Chondrocyte (in vitro differentiated cells): ENCODE data around the gene GSG1L. TPM values are rescaled to one million over a fixed set of nuclear protein-coding genes. Genes with fewer than 3 reads are reported as not detected.

ENCODE experiments used
- DNase-seq: peaks from one replicate; pipeline ENCODE4 v3.0.0; 2021; ENCODE audit warnings: mixed read lengths, low spot score
- H3K27ac Mint-ChIP-seq: one replicate; pipeline ENCODE4 v1.8.0; 2021; ENCODE audit warnings: mild to moderate bottlenecking, moderate library complexity, mixed read lengths; ENCODE audit not compliant: unreplicated experiment
- H3K27me3 Mint-ChIP-seq: 2 replicates; pipeline ENCODE4 v1.8.0; 2021; ENCODE audit warnings: low read depth, mixed read lengths
- H3K36me3 Mint-ChIP-seq: 2 replicates; pipeline ENCODE4 v1.8.0; 2021; ENCODE audit warnings: low read depth, mixed read lengths
- H3K4me1 Mint-ChIP-seq: 2 replicates; pipeline ENCODE4 v1.8.0; 2021; ENCODE audit warnings: low read depth, mild to moderate bottlenecking, mixed read lengths
- H3K4me3 Mint-ChIP-seq: one replicate; pipeline ENCODE4 v1.8.0; 2021; ENCODE audit warnings: mild to moderate bottlenecking, moderate library complexity, mixed read lengths; ENCODE audit not compliant: unreplicated experiment
- H3K9me3 Mint-ChIP-seq: 2 replicates; pipeline ENCODE4 v1.8.0; 2021; ENCODE audit warnings: low read depth, mixed read lengths
- total RNA-seq: library from RNA; stranded (reverse); gene quantifications from 3 replicates; pipeline ENCODE4 v1.2.1, GENCODE V29; 2021
- TF ChIP-seq, protein P1 (sequence below): fragments of 200-600 bp; sonication (generic); IDR thresholded peaks from 2 replicates; pipeline ENCODE4 v1.5.0; 2021; ENCODE audit warnings: antibody characterized with exemption, mild to moderate bottlenecking, moderate library complexity

The GSG1L gene
- total RNA-seq, 1 donor from 2014 or later, result not detected

DNA sequence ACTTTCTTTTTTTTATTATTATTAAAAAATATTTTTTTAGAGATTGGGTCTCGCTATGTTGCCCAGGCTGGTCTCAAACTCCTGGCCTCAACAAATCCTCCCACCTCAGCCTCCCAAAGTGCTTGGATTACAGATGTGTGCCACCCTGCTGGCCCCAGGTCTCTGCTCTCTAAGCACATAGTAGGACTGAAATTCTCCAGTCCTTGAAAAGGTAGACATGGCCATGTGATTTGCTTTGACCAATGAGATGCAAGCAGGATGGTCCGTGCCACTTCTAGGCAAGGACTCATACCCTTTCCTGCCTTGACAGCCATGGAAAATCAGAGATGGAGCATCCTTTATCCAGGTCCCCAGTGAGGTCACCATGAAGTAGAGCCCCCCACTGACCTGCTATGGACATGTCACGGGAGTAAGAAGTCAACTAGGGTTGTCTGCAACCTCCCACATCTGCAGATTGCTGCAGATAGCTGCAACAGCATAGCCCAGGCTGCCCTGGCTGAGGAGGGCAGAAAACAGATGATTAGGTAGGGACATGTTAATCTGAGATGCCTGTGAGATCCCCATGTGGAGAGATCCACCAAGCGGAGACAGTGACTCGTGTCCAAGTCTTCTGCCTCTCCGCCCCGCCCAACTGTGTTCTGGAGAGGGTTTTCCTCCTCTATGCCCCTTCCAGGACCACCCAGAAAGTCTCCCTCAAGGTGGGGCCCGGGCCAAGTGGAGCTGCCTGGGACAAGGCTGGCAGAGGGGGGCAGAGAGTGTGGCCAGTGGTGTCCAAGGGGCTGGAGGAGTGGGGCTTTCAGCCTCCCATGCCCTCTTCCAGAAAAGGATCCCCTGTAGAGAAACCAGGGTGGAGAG is 11.0 kb downstream of the GSG1L start:
- TF ChIP-seq, protein P1, sequence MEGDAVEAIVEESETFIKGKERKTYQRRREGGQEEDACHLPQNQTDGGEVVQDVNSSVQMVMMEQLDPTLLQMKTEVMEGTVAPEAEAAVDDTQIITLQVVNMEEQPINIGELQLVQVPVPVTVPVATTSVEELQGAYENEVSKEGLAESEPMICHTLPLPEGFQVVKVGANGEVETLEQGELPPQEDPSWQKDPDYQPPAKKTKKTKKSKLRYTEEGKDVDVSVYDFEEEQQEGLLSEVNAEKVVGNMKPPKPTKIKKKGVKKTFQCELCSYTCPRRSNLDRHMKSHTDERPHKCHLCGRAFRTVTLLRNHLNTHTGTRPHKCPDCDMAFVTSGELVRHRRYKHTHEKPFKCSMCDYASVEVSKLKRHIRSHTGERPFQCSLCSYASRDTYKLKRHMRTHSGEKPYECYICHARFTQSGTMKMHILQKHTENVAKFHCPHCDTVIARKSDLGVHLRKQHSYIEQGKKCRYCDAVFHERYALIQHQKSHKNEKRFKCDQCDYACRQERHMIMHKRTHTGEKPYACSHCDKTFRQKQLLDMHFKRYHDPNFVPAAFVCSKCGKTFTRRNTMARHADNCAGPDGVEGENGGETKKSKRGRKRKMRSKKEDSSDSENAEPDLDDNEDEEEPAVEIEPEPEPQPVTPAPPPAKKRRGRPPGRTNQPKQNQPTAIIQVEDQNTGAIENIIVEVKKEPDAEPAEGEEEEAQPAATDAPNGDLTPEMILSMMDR, result no peak
- Mint-ChIP-seq H3K9me3 (peaks cover 6% of the 10 kb centered on the region), H3K4me1 (peaks cover 4% of the 10 kb centered on the region), H3K4me3 (no peak overlapping the region), H3K27me3 (peaks cover 23% of the 10 kb centered on the region), H3K36me3 (peaks cover 6% of the 10 kb centered on the region), H3K27ac (no peak overlapping the region)
- DNase-seq, result no peak

DNA sequence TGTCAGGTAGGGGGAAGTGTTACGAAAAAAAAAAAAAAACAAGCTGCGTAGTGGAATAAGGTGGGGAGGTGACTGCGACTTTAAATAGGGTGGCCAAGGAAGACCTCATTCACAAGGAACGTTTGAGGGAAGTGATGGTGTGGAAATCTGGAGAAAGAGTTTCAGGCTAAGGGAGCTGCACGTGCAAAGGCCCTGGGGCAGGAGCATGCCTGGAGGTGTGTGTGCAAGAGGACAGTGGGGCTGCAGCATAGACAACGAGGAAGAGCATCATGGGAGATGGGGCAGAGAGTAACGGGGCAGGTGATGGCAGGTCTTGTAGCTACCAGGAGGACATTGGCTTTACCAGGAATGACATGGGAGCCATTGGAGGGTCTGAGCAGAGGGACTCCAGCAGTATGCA is 12.0 kb downstream of the GSG1L start:
- no peak for DNase-seq
- peaks cover 6% of the 10 kb centered on the region for H3K9me3 Mint-ChIP-seq
- H3K4me1 Mint-ChIP-seq, result peaks cover 4% of the 10 kb centered on the region
- H3K27me3 Mint-ChIP-seq, result peaks cover 18% of the 10 kb centered on the region
- peaks cover 4% of the 10 kb centered on the region for H3K36me3 Mint-ChIP-seq
- TF ChIP-seq, protein P1, result no peak
- H3K4me3 Mint-ChIP-seq, result no peak overlapping the region
- no peak overlapping the region for H3K27ac Mint-ChIP-seq

DNA sequence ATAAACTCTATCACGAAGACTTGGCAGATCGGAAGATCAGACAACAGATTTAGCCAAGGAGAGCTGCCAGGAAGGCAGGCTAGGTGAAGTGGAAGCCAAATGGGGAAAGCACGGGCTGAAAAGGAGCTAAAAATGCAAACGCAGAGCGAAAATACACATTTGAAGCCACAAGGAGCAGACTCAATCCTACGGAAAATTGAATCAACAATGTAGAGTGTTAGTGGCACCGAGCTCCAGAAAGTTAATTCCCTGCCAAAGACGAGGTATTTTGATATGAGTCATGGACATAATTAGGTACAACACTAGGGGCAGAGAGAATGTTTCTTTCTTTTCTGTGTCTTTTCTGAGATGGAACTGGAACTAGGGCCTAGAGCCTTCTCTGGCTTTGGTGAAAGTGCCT is 20.7 kb downstream of the GSG1L start:
- no peaks in the 10 kb centered on the region for H3K36me3 Mint-ChIP-seq
- no peak for DNase-seq
- H3K27me3 Mint-ChIP-seq, result peaks cover 20% of the 10 kb centered on the region
- H3K4me1 Mint-ChIP-seq, result peaks cover 16% of the 10 kb centered on the region
- H3K9me3 Mint-ChIP-seq, result no peaks in the 10 kb centered on the region
- H3K4me3 Mint-ChIP-seq, result no peak overlapping the region
- H3K27ac Mint-ChIP-seq, result peak overlapping the region; percentile 38
- TF ChIP-seq, protein P1, result no peak

DNA sequence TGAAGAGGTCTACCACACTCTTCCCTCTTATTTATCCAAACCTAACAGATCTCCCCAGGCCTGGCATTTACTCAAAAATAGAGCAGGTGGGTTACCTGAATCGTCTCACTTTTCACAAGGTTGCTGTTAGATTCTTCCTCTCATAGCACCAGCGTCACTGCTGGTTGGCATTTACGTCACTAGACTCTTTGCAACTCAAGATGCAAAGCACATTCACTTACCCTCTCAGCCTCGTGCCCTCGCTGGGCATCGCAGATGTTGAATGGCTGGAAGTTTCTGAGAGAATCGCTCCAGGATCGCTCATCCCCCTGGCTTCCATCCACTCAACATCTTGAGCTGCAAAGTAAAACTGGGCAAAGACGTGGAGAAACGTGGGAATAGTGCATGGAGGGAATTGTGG is 21.9 kb downstream of the GSG1L start:
- Mint-ChIP-seq H3K27me3 (peaks cover 23% of the 10 kb centered on the region), H3K4me3 (no peak overlapping the region), H3K4me1 (peaks cover 16% of the 10 kb centered on the region), H3K9me3 (no peaks in the 10 kb centered on the region), H3K27ac (no peak overlapping the region), H3K36me3 (no peaks in the 10 kb centered on the region)
- TF ChIP-seq, protein P1, result no peak
- no peak for DNase-seq

DNA sequence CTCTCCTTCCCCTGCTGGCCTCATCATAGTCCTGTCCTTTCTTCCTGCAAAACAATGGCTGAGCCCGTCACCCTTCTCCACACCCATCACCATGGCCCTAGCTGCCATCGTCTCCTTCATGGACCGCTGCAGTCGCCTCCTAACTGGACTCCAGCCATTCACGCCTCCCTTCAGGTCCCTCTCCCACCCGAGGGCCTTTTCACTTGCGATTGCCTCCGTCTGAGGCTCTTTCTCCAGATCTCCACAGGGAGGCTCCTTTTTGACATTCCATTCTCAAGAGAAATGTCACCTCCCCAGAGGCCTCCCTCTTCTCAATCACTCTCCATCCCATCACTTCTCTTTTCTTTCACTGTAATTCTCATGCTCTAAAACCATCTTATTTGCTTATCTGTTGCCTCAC is 23.5 kb downstream of the GSG1L start:
- peaks cover 16% of the 10 kb centered on the region for H3K4me1 Mint-ChIP-seq
- H3K36me3 Mint-ChIP-seq, result no peaks in the 10 kb centered on the region
- TF ChIP-seq, protein P1, result no peak
- H3K27me3 Mint-ChIP-seq, result peaks cover 28% of the 10 kb centered on the region
- H3K4me3 Mint-ChIP-seq, result no peak overlapping the region
- H3K27ac Mint-ChIP-seq, result no peak overlapping the region
- DNase-seq, result no peak
- no peaks in the 10 kb centered on the region for H3K9me3 Mint-ChIP-seq
